COLO668 (cell line): ENCODE data around the gene SNRNP70.
"Not testable (repeated sequence)": the region's sequence is repeated elsewhere in the genome, so short reads cannot be mapped to it uniquely, and the experiment has no call there.

ENCODE experiments used
- DNase-seq: peaks from one replicate; lab custom pipeline; 2025; ENCODE audit not compliant: unreplicated experiment; lab: John Stamatoyannopoulos, UW

Gene SNRNP70

DNA sequence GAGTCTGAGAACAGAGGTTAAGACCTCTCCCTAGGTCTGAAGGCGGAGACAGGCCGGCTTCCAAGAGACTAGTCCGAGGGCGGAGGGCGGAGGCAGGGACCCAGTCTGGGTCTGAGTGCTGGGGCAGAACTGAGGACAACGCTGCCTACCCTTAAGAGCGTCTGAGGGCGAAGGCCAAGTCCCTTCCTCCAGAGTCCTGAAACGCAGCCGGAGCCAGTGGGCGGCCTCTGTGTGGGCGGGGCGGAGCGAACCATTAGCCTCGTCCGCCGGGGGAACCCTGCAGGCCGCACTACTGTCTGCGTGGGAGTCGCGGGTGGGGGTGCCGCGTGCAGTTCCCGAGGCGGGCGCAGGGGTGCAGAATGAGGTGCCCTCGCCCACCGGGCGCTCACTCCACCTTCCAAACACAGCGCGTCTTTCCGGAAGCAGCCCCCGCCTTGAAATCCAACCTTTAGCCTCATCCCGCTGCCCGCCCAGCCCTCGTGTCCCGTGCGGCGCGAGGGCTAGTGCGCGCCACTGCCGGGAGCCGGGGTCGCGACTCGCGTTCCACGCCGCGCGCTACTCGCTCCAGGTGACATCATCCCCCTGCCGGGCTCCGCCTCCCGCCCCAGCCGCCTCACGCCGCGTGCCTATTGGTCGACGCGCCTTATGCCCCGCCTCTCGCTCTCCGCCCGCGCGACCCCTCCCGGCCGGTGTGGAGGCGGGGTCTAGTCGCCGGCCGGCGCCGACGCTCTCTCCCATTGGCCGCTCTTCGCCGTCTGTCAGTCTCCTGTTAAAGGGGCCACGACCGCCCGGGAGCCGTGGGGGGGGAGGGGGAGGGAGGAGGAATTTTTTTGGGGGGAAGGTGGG is 33.5 kb downstream of the SNRNP70 start, which contains the start of gene C19orf73:
Gene C19orf73, minus strand, starts transcription at position 579 of the 846 bp plus-strand sequence. Its CDS starts 121 bp downstream, at position 458.
- DNase-seq: peak; percentile 96

- DNase-seq: peak; percentile 42
These were observed 34.4 kb downstream of the SNRNP70 start, which contains the start of gene PPFIA3 for GRCh38 chr19:49119411-49120324. Gene PPFIA3 (plus strand): TSS chr19:49119544. CDS start chr19:49127874, 8,330 bp downstream.

GRCh38 chr19:49120325-49120683 is 35.1 kb downstream of the SNRNP70 start:
- no peak for DNase-seq

- DNase-seq: no peak
These were observed 35.6 kb downstream of the SNRNP70 start for GRCh38 chr19:49120868-49121267.

DNA sequence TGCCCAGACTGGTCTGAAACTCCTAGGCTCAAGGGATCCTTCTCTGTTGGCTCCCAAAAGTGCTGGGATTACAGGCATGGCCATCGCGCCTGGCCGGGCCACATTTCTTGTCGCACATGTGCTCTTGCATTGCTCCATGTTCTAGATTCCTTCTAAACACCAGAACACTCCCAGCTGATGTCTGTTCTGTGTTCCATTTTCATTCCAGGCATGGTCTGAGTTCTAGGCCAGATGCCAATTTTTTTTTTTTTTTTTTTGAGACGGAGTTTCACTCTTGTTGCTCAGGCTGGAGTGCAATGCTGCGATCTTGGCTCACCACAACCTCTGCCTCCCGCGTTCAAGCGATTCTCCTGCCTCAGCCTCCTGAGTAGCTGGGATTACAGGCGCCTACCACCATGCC is 36.6 kb downstream of the SNRNP70 start:
- not testable (repeated sequence) for DNase-seq

DNA sequence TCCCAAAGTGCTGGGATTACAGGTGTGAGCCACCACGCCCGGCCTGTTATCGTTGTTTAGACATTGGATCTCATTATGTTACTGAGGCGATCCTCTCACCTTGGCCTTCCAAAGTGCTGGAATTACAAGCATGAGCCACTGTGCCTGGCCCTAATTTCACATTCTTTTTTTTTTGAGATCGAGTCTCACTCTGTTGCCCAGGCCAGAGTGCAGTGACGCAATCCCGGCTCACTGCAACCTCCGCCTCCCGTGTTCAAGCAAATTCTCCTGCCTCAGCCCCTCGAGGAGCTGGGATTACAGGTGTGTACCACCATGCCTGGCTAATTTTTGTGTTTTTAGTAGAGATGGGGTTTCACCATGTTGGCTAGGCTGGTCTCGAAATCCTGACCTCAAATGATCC is 38.0 kb downstream of the SNRNP70 start:
- not testable (repeated sequence) for DNase-seq

GRCh38 chr19:49125025-49125731 is 39.9 kb downstream of the SNRNP70 start:
- no peak for DNase-seq

- no peak for DNase-seq
These were observed 41.3 kb downstream of the SNRNP70 start for GRCh38 chr19:49126575-49126974.

DNA sequence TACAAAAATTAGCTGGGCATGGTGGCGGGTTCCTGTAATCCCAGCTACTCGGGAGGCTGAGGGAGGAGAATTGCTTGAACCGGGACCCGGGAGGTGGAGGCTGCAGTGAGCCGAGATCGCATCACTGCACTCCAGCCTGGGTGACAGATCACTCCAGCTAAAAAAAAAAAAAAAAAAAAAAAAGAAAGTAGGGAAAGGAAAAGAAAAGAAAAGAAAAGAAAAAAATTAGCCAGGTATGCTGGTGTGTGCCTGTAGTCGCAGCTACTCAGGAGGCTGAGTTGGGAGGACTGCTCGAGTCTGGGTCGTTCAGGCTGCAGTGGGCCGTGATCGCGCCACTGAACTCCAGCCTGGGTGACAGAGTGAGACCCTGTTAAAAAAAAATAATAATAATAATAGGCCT is 42.0 kb downstream of the SNRNP70 start:
- not testable (repeated sequence) for DNase-seq

GRCh38 chr19:49127674-49128544 is 42.7 kb downstream of the SNRNP70 start:
- peak; percentile 93 for DNase-seq

GRCh38 chr19:49128545-49129237 is 43.4 kb downstream of the SNRNP70 start:
- DNase-seq: no peak

DNA sequence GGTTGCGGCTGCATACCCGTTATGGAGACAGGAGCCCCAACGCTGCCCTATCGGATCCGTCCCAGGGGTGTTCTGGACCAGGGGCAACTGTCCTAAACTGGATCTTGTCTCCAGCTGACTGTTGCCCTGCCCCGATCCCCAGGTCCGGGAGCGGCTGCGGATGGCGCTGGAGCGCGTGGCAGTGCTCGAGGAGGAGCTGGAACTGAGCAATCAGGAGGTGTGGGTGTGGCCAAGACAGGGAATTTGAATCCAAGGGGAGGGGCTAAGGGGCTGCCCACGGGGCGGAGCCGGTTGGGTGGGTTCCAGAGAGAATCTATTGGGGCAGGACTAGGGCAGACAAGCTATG is 44.0 kb downstream of the SNRNP70 start:
- DNase-seq: no peak

GRCh38 chr19:49130325-49130724 is 45.1 kb downstream of the SNRNP70 start:
- DNase-seq: no peak

DNA sequence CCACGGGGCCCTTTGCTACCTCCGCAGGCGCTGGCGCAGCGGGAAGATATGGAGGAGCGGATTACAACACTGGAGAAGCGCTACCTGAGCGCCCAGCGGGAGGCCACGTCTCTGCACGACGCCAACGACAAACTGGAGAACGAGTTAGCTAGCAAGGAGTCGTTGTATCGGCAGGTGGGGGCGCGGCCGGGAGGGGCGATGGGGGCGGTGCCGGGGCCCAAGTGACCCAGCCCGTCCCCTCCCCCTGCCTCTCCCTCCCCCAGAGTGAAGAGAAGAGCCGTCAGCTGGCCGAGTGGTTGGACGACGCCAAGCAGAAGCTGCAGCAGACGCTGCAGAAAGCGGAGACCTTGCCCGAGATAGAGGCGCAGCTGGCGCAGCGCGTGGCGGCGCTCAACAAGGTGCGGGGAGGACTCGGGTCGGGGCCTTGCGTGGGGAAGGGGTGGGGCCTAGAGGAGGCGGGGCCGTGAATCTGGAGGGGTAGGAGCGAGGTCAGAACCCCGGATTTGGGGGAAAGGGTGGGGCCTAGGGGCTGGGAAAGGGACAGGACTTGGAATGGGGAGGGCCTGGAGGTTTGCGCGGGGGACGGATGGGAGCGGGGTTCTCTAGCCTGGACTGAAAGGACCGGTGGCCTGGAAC is 47.8 kb downstream of the SNRNP70 start:
- DNase-seq: no peak

DNA sequence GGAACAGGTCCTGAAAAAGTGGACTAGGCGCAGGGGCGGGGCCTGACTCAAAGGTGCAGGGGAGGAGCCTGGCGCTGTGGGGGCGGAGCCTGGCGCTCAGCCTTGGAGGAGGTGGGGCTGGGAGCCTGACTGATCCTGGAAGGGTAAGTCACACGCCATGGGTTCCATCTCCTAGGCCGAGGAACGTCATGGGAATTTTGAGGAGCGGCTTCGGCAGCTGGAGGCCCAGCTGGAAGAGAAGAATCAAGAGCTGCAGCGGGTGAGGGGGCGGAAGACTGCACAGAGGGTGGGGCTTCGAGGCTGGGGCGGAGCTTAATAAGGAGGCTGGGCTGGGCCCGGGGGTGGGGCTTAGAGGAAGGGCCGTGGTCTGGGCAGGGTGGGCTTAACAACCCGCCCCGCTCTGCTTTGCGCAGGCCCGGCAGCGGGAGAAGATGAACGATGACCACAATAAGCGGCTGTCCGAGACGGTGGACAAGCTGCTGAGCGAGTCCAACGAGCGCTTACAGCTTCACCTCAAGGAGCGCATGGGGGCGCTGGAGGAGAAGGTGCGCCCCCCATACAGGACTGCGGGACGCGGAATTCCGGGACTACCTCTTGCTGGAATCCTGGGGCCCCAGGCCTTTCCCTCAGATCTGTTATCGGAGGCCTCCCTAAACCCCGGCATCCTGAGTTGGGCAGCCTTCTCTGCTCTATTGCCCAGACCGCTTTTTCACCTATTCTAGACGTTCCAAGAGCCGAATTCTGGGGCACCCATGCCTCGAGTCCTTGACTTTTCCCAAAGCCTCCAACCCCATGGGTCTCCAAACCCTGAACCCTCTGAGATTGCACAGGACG is 48.6 kb downstream of the SNRNP70 start:
- DNase-seq: no peak

DNA sequence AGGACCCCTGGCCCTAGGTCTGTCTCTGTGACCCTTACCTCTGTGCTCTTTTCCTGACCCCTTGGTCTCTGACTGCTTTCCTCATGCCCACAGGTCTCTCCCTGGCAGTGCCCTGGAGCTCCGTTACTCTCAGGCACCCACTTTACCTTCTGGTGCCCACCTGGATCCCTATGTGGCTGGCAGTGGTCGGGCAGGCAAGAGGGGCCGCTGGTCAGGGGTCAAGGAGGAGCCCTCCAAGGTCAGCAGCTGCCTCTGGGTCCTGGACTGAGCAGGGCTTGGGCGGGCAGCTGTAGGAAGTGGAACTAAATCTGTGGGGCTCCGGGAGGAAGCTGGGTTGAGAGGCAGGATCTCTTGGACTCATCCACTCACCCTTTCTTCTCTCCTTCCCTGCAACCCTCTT is 50.4 kb downstream of the SNRNP70 start:
- DNase-seq: no peak

DNA sequence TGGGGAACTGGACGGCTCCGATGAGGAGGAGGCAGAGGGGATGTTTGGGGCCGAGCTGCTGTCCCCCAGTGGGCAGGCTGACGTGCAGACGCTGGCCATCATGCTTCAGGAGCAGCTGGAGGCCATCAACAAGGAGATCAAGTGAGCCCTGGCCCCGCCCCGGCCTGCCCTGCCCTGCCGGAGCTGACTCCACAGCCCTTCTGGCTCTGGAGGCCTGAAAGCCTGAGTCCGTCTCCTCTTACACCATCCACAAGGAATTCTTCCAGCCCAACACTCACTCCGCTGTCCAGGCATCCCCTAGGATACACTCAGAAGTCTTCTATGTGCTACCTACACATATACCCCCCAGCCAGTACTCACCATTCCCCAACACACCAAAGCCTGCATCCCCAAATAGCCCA is 51.5 kb downstream of the SNRNP70 start:
- no peak for DNase-seq

- no peak for DNase-seq
These were observed 55.7 kb downstream of the SNRNP70 start for GRCh38 chr19:49140951-49141350.
